GM23338 (cell line): ENCODE results near the gene KEL. TPM values are rescaled to one million over a fixed set of nuclear protein-coding genes. Genes with fewer than 3 reads are reported as not detected.

Experiments used
- ATAC-seq: fragments of 200-7000 bp; cut with Tn5 transposase; 3 replicates; pipeline ENCODE4 v1.9.1; 2020
- DNase-seq: peaks from one replicate; pipeline ENCODE4 v3.0.0-alpha.2; 2015; ENCODE audit warnings: low spot score
- H2AFZ ChIP-seq: fragments of 200-600 bp; sonication (generic); 2 replicates; pipeline ENCODE4 v1.8.0; 2016; ENCODE audit warnings: antibody characterized with exemption, mild to moderate bottlenecking, moderate library complexity
- H3F3A ChIP-seq: fragments of 200-600 bp; sonication (generic); replicated peaks from 2 replicates; pipeline ENCODE4 v1.8.0; 2017; ENCODE audit warnings: antibody characterized with exemption, mixed run types, low read depth
- H3K27ac ChIP-seq: fragments of 200-600 bp; sonication (generic); 2 replicates; pipeline ENCODE4 v1.6.1; 2016; ENCODE audit warnings: low read depth
- H3K27me3 ChIP-seq: fragments of 200-600 bp; sonication (generic); 2 replicates; pipeline ENCODE4 v1.8.0; 2016; ENCODE audit warnings: mild to moderate bottlenecking, mixed run types, moderate library complexity; ENCODE audit not compliant: insufficient read depth
- H3K36me3 ChIP-seq: fragments of 200-600 bp; sonication (generic); 2 replicates; pipeline ENCODE4 v1.8.0; 2016; ENCODE audit warnings: mild to moderate bottlenecking; ENCODE audit not compliant: insufficient read depth
- H3K4me1 ChIP-seq: fragments of 200-600 bp; sonication (generic); 2 replicates; pipeline ENCODE4 v1.8.0; 2016; ENCODE audit warnings: mild to moderate bottlenecking, moderate library complexity; ENCODE audit not compliant: insufficient read depth
- H3K4me2 ChIP-seq: fragments of 200-600 bp; sonication (generic); 2 replicates; pipeline ENCODE4 v1.7.1; 2017; ENCODE audit warnings: mixed run types
- H3K4me3 ChIP-seq: fragments of 200-600 bp; sonication (generic); 2 replicates; pipeline ENCODE4 v1.6.1; 2016; ENCODE audit warnings: mixed run types
- H3K79me2 ChIP-seq: fragments of 200-600 bp; sonication (generic); replicated peaks from 2 replicates; pipeline ENCODE4 v1.8.0; 2017; ENCODE audit warnings: mild to moderate bottlenecking; ENCODE audit not compliant: insufficient read depth
- H3K9me2 ChIP-seq: fragments of 200-600 bp; sonication (generic); 2 replicates; pipeline ENCODE4 v1.8.0; 2017; ENCODE audit not compliant: insufficient read depth
- H4K20me1 ChIP-seq: fragments of 200-600 bp; sonication (generic); replicated peaks from 2 replicates; pipeline ENCODE4 v1.8.0; 2017; ENCODE audit warnings: mild to moderate bottlenecking; ENCODE audit not compliant: insufficient read depth
- H3K27ac Mint-ChIP-seq: 2 replicates; pipeline ENCODE4 v1.8.0; 2020; ENCODE audit warnings: inconsistent platforms, mild to moderate bottlenecking, moderate library complexity, mixed read lengths
- H3K27me3 Mint-ChIP-seq: 3 replicates; pipeline ENCODE4 v1.8.0; 2022; ENCODE audit warnings: low read depth, mild to moderate bottlenecking, moderate library complexity, mixed read lengths, inconsistent platforms; ENCODE audit not compliant: insufficient read depth, poor library complexity
- H3K36me3 Mint-ChIP-seq: 3 replicates; pipeline ENCODE4 v1.8.0; 2021; ENCODE audit warnings: low read depth, mild to moderate bottlenecking, inconsistent platforms, moderate library complexity, mixed read lengths
- H3K4me1 Mint-ChIP-seq: 3 replicates; pipeline ENCODE4 v1.8.0; 2020; ENCODE audit warnings: mild to moderate bottlenecking, inconsistent platforms, mixed read lengths
- H3K4me3 Mint-ChIP-seq: 3 replicates; pipeline ENCODE4 v1.8.0; 2021; ENCODE audit warnings: moderate library complexity, mild to moderate bottlenecking, inconsistent platforms, mixed read lengths
- H3K9me3 Mint-ChIP-seq: 3 replicates; pipeline ENCODE4 v1.8.0; 2020; ENCODE audit warnings: moderate library complexity, mild to moderate bottlenecking, inconsistent platforms, mixed read lengths
- ETS1 ChIP-seq: IDR thresholded peaks from 2 replicates; pipeline ENCODE4 v1.6.1; 2016; ENCODE audit warnings: antibody characterized with exemption
- EZH2 ChIP-seq: fragments of 200-600 bp; sonication (generic); IDR thresholded peaks from one replicate; pipeline ENCODE4 v1.8.0; 2017; ENCODE audit warnings: antibody characterized with exemption, mild to moderate bottlenecking, low read depth; ENCODE audit not compliant: unreplicated experiment
- JUNB ChIP-seq: IDR thresholded peaks from one replicate; pipeline ENCODE4 v1.6.1; 2016; ENCODE audit warnings: antibody characterized with exemption; ENCODE audit not compliant: unreplicated experiment
- POLR2AphosphoS5 ChIP-seq: IDR thresholded peaks from 2 replicates; pipeline ENCODE4 v1.6.1; 2016; ENCODE audit warnings: antibody characterized with exemption, low read depth
- REST ChIP-seq: IDR thresholded peaks from one replicate; pipeline ENCODE4 v1.6.1; 2018; ENCODE audit warnings: antibody characterized with exemption; ENCODE audit not compliant: unreplicated experiment
- STAT1 ChIP-seq: IDR thresholded peaks from one replicate; pipeline ENCODE4 v1.6.1; 2016; ENCODE audit warnings: antibody characterized with exemption; ENCODE audit not compliant: unreplicated experiment
- ZNF114 ChIP-seq: fragments of 250-450 bp; sonication (Bioruptor Pico); IDR thresholded peaks from 2 replicates; pipeline ENCODE4 v1.5.0; 2020; ENCODE audit warnings: mild to moderate bottlenecking, moderate library complexity
- ZNF331 ChIP-seq: fragments of 250-450 bp; sonication (Bioruptor Pico); IDR thresholded peaks from 2 replicates; pipeline ENCODE4 v1.5.0; 2020; ENCODE audit warnings: low read depth, mild to moderate bottlenecking, moderate library complexity
- ZNF462 ChIP-seq: fragments of 250-450 bp; sonication (Bioruptor Pico); IDR thresholded peaks from 2 replicates; pipeline ENCODE4 v1.5.0; 2020; ENCODE audit warnings: mild to moderate bottlenecking, moderate library complexity
- polyA plus RNA-seq: library from polyadenylated mRNA; unstranded; fragments of >200 nt; fragmentation: Nextera tagmentation; extraction: Ambion mirVana; gene quantifications from 2 replicates; pipeline ENCODE4 v1.2.1, GENCODE V29; 2016
- total RNA-seq: library from RNA; depleted of rRNA; stranded (reverse); fragments of >200 nt; shearing (Covaris generic); gene quantifications from 2 replicates; pipeline ENCODE4 v1.2.3, GENCODE V29; 2014

The KEL gene
- total and polyA plus RNA-seq, 2 experiments from 2014 or later, result 1.2 to 3.6 TPM

GRCh38 chr7:142905759-142906158 is 56.4 kb downstream of the KEL start:
- no peak overlapping the region for H3K27ac Mint-ChIP-seq
- Histone ChIP-seq H3K4me1 (no peaks in the 10 kb centered on the region), H4K20me1 (no peaks in the 10 kb centered on the region), H3K27ac (no peak overlapping the region), H3K4me3 (no peak overlapping the region), H3F3A (no peaks in the 10 kb centered on the region), H3K36me3 (0 out of 2 replicates have a peak, but pooled peaks cover 15% of the 10 kb centered on the region), H3K79me2 (no peaks in the 10 kb centered on the region), H3K9me2 (peaks cover 8% of the 10 kb centered on the region; the same call in 1 of the 2 replicates), H3K27me3 (no peaks in the 10 kb centered on the region), H3K4me2 (no peak overlapping the region), H2AFZ (no peak overlapping the region)
- H3K27me3 Mint-ChIP-seq, result peaks cover 4% of the 10 kb centered on the region
- DNase-seq, result no peak
- no peak overlapping the region for H3K4me3 Mint-ChIP-seq
- 0 out of 3 replicates have a peak, but pooled peaks cover 4% of the 10 kb centered on the region for H3K4me1 Mint-ChIP-seq
- ATAC-seq, result no peak
- H3K36me3 Mint-ChIP-seq, result peaks cover 5% of the 10 kb centered on the region; the same call in 2 of the 3 replicates
- H3K9me3 Mint-ChIP-seq, result peaks cover 35% of the 10 kb centered on the region
- TF ChIP-seq STAT1 (no peak), JUNB (no peak), ETS1 (no peak), ZNF331 (CRISPR knock-in tag) (no peak), ZNF462 (no peak), POLR2AphosphoS5 (no peak), ZNF114 (CRISPR knock-in tag) (no peak), REST (no peak), EZH2 (no peak)
